ENCODE results near the gene PHKB. TPM values are rescaled to one million over a fixed set of nuclear protein-coding genes. Genes with fewer than 3 reads are reported as not detected.

The PHKB gene
- total RNA-seq, 1 donor from 2014 or later = 49.6 TPM

- Histone ChIP-seq H3K27me3 (ENCODE audit: insufficient read depth, low read length) (no peaks in the 10 kb centered on the region), H3K4me2 (ENCODE audit: low read length) (no peak overlapping the region), H2AFZ (ENCODE audit: low read depth, low read length) (no peak overlapping the region), H4K20me1 (ENCODE audit: insufficient read depth, low read length) (no peaks in the 10 kb centered on the region), H3K36me3 (ENCODE audit: insufficient read depth, low read length) (no peaks in the 10 kb centered on the region), H3K4me3 (ENCODE audit: insufficient read depth, low read depth, low read length) (no peak overlapping the region), H3K4me1 (ENCODE audit: insufficient read depth, low read length) (peaks cover 17% of the 10 kb centered on the region), H3K27ac (ENCODE audit: low read depth, low read length) (no peak overlapping the region), H3K9me3 (ENCODE audit: insufficient read depth, low read depth, low read length) (no peaks in the 10 kb centered on the region), H3K79me2 (ENCODE audit: insufficient read depth, low read length) (no peaks in the 10 kb centered on the region), H3K9ac (ENCODE audit: low read length) (no peak overlapping the region)
- Mint-ChIP-seq H3K27ac (ENCODE audit: unreplicated experiment) (no peak overlapping the region), H3K36me3 (ENCODE audit: low read depth, unreplicated experiment) (no peaks in the 10 kb centered on the region), H3K9me3 (ENCODE audit: unreplicated experiment) (no peaks in the 10 kb centered on the region), H3K27me3 (ENCODE audit: low read depth, unreplicated experiment) (peaks cover 6% of the 10 kb centered on the region), H3K4me3 (ENCODE audit: unreplicated experiment) (no peak overlapping the region), H3K4me1 (ENCODE audit: low read depth, unreplicated experiment) (peaks cover 19% of the 10 kb centered on the region)
- FAIRE-seq (no peak), DNase-seq (ENCODE audit: low read depth) (no peak)
- TF ChIP-seq CTCF (IDR thresholded peaks at IDR 0.05; ENCODE audit: insufficient read depth, low read depth, low read length) = no peak
- TF ChIP-seq EZH2 (IDR thresholded peaks at IDR 0.05; ENCODE audit: insufficient read depth, low read length) = no peak
Observed at GRCh38 chr16:47728205-47728604, 267.1 kb downstream of the PHKB start.

GRCh38 chr16:47729701-47730100, 268.6 kb downstream of the PHKB start:
- peaks cover 5% of the 10 kb centered on the region for H3K27me3 Mint-ChIP-seq (ENCODE audit: low read depth, unreplicated experiment)
- Histone ChIP-seq H3K27me3 (ENCODE audit: insufficient read depth, low read length) (no peaks in the 10 kb centered on the region), H4K20me1 (ENCODE audit: insufficient read depth, low read length) (no peaks in the 10 kb centered on the region), H3K4me1 (ENCODE audit: insufficient read depth, low read length) (peaks cover 27% of the 10 kb centered on the region), H2AFZ (ENCODE audit: low read depth, low read length) (no peak overlapping the region), H3K4me3 (ENCODE audit: insufficient read depth, low read depth, low read length) (no peak overlapping the region), H3K9ac (ENCODE audit: low read length) (no peak overlapping the region), H3K79me2 (ENCODE audit: insufficient read depth, low read length) (no peaks in the 10 kb centered on the region), H3K9me3 (ENCODE audit: insufficient read depth, low read depth, low read length) (no peaks in the 10 kb centered on the region), H3K36me3 (ENCODE audit: insufficient read depth, low read length) (no peaks in the 10 kb centered on the region), H3K27ac (ENCODE audit: low read depth, low read length) (no peak overlapping the region), H3K4me2 (ENCODE audit: low read length) (no peak overlapping the region)
- no peak overlapping the region for H3K4me3 Mint-ChIP-seq (ENCODE audit: unreplicated experiment)
- no peaks in the 10 kb centered on the region for H3K36me3 Mint-ChIP-seq (ENCODE audit: low read depth, unreplicated experiment)
- DNase-seq (ENCODE audit: low read depth) (no peak), FAIRE-seq (no peak)
- no peak for TF ChIP-seq CTCF (IDR thresholded peaks at IDR 0.05; ENCODE audit: insufficient read depth, low read depth, low read length)
- no peak for TF ChIP-seq EZH2 (IDR thresholded peaks at IDR 0.05; ENCODE audit: insufficient read depth, low read length)
- no peaks in the 10 kb centered on the region for H3K9me3 Mint-ChIP-seq (ENCODE audit: unreplicated experiment)
- H3K27ac Mint-ChIP-seq (ENCODE audit: unreplicated experiment) = no peak overlapping the region
- peaks cover 25% of the 10 kb centered on the region for H3K4me1 Mint-ChIP-seq (ENCODE audit: low read depth, unreplicated experiment)

GRCh38 chr16:47731252-47731651, 270.1 kb downstream of the PHKB start:
- Histone ChIP-seq H3K4me3 (ENCODE audit: insufficient read depth, low read depth, low read length) (no peak overlapping the region), H3K4me1 (ENCODE audit: insufficient read depth, low read length) (peaks cover 27% of the 10 kb centered on the region), H3K4me2 (ENCODE audit: low read length) (peak overlapping the region; percentile 75), H4K20me1 (ENCODE audit: insufficient read depth, low read length) (no peaks in the 10 kb centered on the region), H3K9ac (ENCODE audit: low read length) (peak overlapping the region; percentile 28), H3K9me3 (ENCODE audit: insufficient read depth, low read depth, low read length) (no peaks in the 10 kb centered on the region), H3K27me3 (ENCODE audit: insufficient read depth, low read length) (no peaks in the 10 kb centered on the region), H3K36me3 (ENCODE audit: insufficient read depth, low read length) (no peaks in the 10 kb centered on the region), H2AFZ (ENCODE audit: low read depth, low read length) (no peak overlapping the region), H3K27ac (ENCODE audit: low read depth, low read length) (peak overlapping the region; percentile 83), H3K79me2 (ENCODE audit: insufficient read depth, low read length) (no peaks in the 10 kb centered on the region)
- H3K27ac Mint-ChIP-seq (ENCODE audit: unreplicated experiment) = no peak overlapping the region
- peaks cover 25% of the 10 kb centered on the region for H3K4me1 Mint-ChIP-seq (ENCODE audit: low read depth, unreplicated experiment)
- H3K36me3 Mint-ChIP-seq (ENCODE audit: low read depth, unreplicated experiment) = no peaks in the 10 kb centered on the region
- H3K27me3 Mint-ChIP-seq (ENCODE audit: low read depth, unreplicated experiment) = no peaks in the 10 kb centered on the region
- TF ChIP-seq EZH2 (IDR thresholded peaks at IDR 0.05; ENCODE audit: insufficient read depth, low read length) = no peak
- FAIRE-seq (peak; percentile 54), DNase-seq (ENCODE audit: low read depth) (peak; percentile 100)
- no peaks in the 10 kb centered on the region for H3K9me3 Mint-ChIP-seq (ENCODE audit: unreplicated experiment)
- H3K4me3 Mint-ChIP-seq (ENCODE audit: unreplicated experiment) = no peak overlapping the region
